SK-N-SH (cell line): ENCODE data around the gene PRDM15.

Experiments used
- EP300 ChIP-seq, 2 experiments: IDR thresholded peaks; 2 replicates each; pipeline versions ENCODE4 v1.4.0 to v1.6.1; 2012; ENCODE audit warnings: borderline replicate concordance in 1 of 2, low read depth in 1 of 2, low read length in 1 of 2
- JUND ChIP-seq: IDR thresholded peaks from 2 replicates; pipeline ENCODE4 v1.4.0; 2012
- RAD21 ChIP-seq: IDR thresholded peaks from 2 replicates; pipeline ENCODE4 v1.6.1; 2012; ENCODE audit warnings: mild to moderate bottlenecking, low read length

DNA sequence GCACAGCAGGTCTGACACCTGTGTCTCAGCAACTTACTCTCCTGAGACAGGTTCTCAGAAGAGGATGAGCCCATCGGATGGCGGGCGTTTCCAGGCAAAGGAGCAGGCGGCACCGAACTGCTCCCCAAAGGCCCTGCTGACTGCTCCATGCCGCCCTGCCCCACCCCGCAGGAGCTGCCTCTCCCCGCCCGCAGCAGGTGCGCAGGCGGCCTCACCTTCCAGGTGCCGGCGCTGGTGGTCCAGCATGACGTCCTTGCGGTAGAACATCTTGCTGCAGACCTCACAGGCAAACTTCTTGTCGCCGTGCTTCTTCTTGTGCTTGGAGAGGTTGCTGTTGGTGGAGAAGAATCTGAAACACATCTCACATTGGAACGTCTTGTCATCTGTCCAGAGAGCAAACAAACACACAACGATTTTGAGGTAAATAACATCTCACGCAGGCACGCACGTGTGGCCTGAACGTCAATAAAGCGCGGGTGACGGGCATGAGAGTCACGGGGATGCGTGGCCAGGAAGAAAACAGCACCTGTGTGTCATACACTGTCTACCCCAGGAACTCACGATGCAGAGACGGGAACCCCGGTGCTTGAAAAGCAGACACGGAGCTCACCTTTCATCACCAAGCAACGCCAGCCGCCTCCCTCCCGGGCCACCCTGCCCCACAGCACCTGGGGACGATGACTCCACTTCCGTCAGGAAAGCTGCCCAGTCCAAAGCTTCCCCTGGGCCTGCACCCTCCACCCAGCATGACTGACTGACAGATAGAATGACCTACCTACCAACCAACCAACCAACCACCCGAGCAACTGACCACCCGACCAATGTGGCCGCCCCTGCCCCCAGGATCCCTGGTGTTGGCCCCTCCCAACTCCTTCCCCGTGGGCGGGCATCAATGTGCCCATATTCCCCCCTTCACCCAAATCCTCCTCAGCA lies 50.9 kb downstream of the PRDM15 start:
- TF ChIP-seq EP300 (IDR thresholded peaks at IDR 0.05; ENCODE audit: borderline replicate concordance in 1 of 2, low read depth in 1 of 2, low read length in 1 of 2) (no peak), JUND (no peak), RAD21 (no peak)
